GM19372 (cell line): Measurements from ENCODE around the gene CUL7.
"Not testable (repeated sequence)": the region's sequence is repeated elsewhere in the genome, so short reads cannot be mapped to it uniquely, and the experiment has no call there.

ENCODE experiments used
- ATAC-seq: cut with Tn5 transposase; IDR thresholded peaks from one replicate; pipeline ENCODE4 v1.9.1; 2021; ENCODE audit warnings: mild to moderate bottlenecking, low read depth, moderate library complexity; ENCODE audit not compliant: unreplicated experiment

The CUL7 gene

GRCh38 chr6:43053545-43054205 lies at the start of gene CUL7:
TSS of gene CUL7 (minus strand) at chr6:43053851. CDS start at chr6:43052788, 1,063 bp downstream.
- peak; percentile 87 for ATAC-seq

- no peak for ATAC-seq
These were observed 47.8 kb upstream of the CUL7 start for GRCh38 chr6:43101497-43101896.

- no peak for ATAC-seq
These were observed 43.9 kb upstream of the CUL7 start for GRCh38 chr6:43097502-43097901.

GRCh38 chr6:43097098-43097489 lies 43.4 kb upstream of the CUL7 start:
- no peak for ATAC-seq

- ATAC-seq: no peak
These were observed 42.9 kb upstream of the CUL7 start for GRCh38 chr6:43096451-43097097.

GRCh38 chr6:43095939-43096338 lies 42.3 kb upstream of the CUL7 start:
- ATAC-seq: no peak

GRCh38 chr6:43093436-43094289 lies 40.0 kb upstream of the CUL7 start:
- no peak for ATAC-seq

GRCh38 chr6:43092635-43093034 lies 39.0 kb upstream of the CUL7 start:
- no peak for ATAC-seq

GRCh38 chr6:43091436-43091991 lies 37.9 kb upstream of the CUL7 start:
- ATAC-seq: no peak

- ATAC-seq: no peak
These were observed 37.4 kb upstream of the CUL7 start for GRCh38 chr6:43091020-43091419.

- no peak for ATAC-seq
These were observed 36.9 kb upstream of the CUL7 start for GRCh38 chr6:43090559-43090956.

- no peak for ATAC-seq
These were observed 36.4 kb upstream of the CUL7 start for GRCh38 chr6:43089874-43090558.

GRCh38 chr6:43089467-43089866 lies 35.8 kb upstream of the CUL7 start:
- ATAC-seq: no peak

- no peak for ATAC-seq
These were observed 35.0 kb upstream of the CUL7 start for GRCh38 chr6:43088654-43089056.

- ATAC-seq: no peak
These were observed 32.5 kb upstream of the CUL7 start for GRCh38 chr6:43086022-43086658.

- no peak for ATAC-seq
These were observed 29.4 kb upstream of the CUL7 start for GRCh38 chr6:43082806-43083655.

GRCh38 chr6:43081922-43082321 lies 28.3 kb upstream of the CUL7 start:
- not testable (repeated sequence) for ATAC-seq

GRCh38 chr6:43081043-43081442 lies 27.4 kb upstream of the CUL7 start:
- no peak for ATAC-seq

GRCh38 chr6:43078691-43079090 lies 25.0 kb upstream of the CUL7 start:
- ATAC-seq: no peak
